ENCODE measurements around the gene SLC39A7. TPM values are rescaled to one million over a fixed set of nuclear protein-coding genes. Genes with fewer than 3 reads are reported as not detected.

SLC39A7 gene
- total RNA-seq, 1 donor from 2014 or later: 95.2 TPM

GRCh38 chr6:33170176-33171015 lies 30.3 kb upstream of the SLC39A7 start:
- no peak for DNase-seq (ENCODE audit: low read depth in 2 of 2)

- DNase-seq (ENCODE audit: low read depth in 2 of 2): no peak
These were observed 29.4 kb upstream of the SLC39A7 start for GRCh38 chr6:33171016-33171879.

- no peak for DNase-seq (ENCODE audit: low read depth in 2 of 2)
These were observed 28.6 kb upstream of the SLC39A7 start for GRCh38 chr6:33171880-33172687.

GRCh38 chr6:33172688-33173534 lies 27.8 kb upstream of the SLC39A7 start:
- peak; percentile 33 to 45 for DNase-seq (ENCODE audit: low read depth in 2 of 2)

- DNase-seq (ENCODE audit: low read depth in 2 of 2): no peak
These were observed 27.0 kb upstream of the SLC39A7 start for GRCh38 chr6:33173535-33174180.

GRCh38 chr6:33174784-33175183 lies 25.9 kb upstream of the SLC39A7 start:
- no peak for DNase-seq (ENCODE audit: low read depth in 2 of 2)

- no peak for DNase-seq (ENCODE audit: low read depth in 2 of 2)
These were observed 25.1 kb upstream of the SLC39A7 start for GRCh38 chr6:33175436-33176069.

GRCh38 chr6:33176906-33177305 lies 23.8 kb upstream of the SLC39A7 start:
- DNase-seq (ENCODE audit: low read depth in 2 of 2): no peak

GRCh38 chr6:33177552-33178446 lies 22.9 kb upstream of the SLC39A7 start:
- DNase-seq (ENCODE audit: low read depth in 2 of 2): no peak

GRCh38 chr6:33178755-33179475 lies 21.8 kb upstream of the SLC39A7 start:
- no peak for DNase-seq (ENCODE audit: low read depth in 2 of 2)

GRCh38 chr6:33181141-33181540 lies 19.5 kb upstream of the SLC39A7 start:
- DNase-seq (ENCODE audit: low read depth in 2 of 2): no peak

- peak in 1 of 2 donors; percentile 50 for DNase-seq (ENCODE audit: low read depth in 2 of 2)
These were observed 17.5 kb upstream of the SLC39A7 start for GRCh38 chr6:33183071-33183683.

GRCh38 chr6:33185190-33185589 lies 15.5 kb upstream of the SLC39A7 start:
- DNase-seq (ENCODE audit: low read depth in 2 of 2): no peak

GRCh38 chr6:33185654-33186187 lies 14.9 kb upstream of the SLC39A7 start:
- no peak for DNase-seq (ENCODE audit: low read depth in 2 of 2)

GRCh38 chr6:33187809-33188208 lies 12.9 kb upstream of the SLC39A7 start:
- no peak for DNase-seq (ENCODE audit: low read depth in 2 of 2)

- no peak for DNase-seq (ENCODE audit: low read depth in 2 of 2)
These were observed 11.5 kb upstream of the SLC39A7 start for GRCh38 chr6:33189164-33189563.

All from lung microvascular endothelial cell (primary cell).